Esophagus squamous epithelium (tissue), 4 donors: Measurements from ENCODE around the gene OCIAD2.

ENCODE experiments used
- POLR2A ChIP-seq, 4 donors: fragments of 450-650 bp; IDR thresholded peaks; one replicate each; pipeline ENCODE4 v1.6.1; 2017; ENCODE audit warnings: antibody characterized with exemption in 4 of 4, mild to moderate bottlenecking in 4 of 4, moderate library complexity in 3 of 4
- TF ChIP-seq, protein P1 (sequence below), 6 experiments: fragments of 450-650 bp in 4 of 6; fragments of 200-600 bp in 2 of 6; sonication (generic) in 2 of 6; IDR thresholded peaks; one replicate each; pipeline ENCODE4 v1.5.1; 2016 to 2019; ENCODE audit warnings: antibody characterized with exemption in 6 of 6, mild to moderate bottlenecking in 4 of 6, moderate library complexity in 4 of 6

DNA sequence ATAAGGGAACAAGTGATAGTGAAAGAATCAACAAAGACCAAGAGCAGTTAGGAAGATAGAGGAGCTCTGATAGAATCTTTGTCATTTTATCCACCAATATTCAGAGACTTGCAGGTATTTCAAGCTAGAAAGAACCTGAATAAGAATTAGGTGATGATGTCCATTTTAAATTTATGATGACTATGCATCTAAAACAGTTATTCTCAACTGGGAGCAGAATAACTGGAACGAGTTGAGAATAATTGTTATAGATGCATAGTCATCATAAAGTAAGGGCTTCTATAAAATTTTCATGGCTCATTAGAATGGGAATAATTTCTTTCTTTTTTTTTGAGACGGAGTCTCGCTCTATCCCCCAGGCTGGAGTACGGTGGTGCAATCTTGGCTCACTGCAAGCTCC is 69.9 kb downstream of the OCIAD2 start:
- TF ChIP-seq, protein P1, sequence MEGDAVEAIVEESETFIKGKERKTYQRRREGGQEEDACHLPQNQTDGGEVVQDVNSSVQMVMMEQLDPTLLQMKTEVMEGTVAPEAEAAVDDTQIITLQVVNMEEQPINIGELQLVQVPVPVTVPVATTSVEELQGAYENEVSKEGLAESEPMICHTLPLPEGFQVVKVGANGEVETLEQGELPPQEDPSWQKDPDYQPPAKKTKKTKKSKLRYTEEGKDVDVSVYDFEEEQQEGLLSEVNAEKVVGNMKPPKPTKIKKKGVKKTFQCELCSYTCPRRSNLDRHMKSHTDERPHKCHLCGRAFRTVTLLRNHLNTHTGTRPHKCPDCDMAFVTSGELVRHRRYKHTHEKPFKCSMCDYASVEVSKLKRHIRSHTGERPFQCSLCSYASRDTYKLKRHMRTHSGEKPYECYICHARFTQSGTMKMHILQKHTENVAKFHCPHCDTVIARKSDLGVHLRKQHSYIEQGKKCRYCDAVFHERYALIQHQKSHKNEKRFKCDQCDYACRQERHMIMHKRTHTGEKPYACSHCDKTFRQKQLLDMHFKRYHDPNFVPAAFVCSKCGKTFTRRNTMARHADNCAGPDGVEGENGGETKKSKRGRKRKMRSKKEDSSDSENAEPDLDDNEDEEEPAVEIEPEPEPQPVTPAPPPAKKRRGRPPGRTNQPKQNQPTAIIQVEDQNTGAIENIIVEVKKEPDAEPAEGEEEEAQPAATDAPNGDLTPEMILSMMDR (IDR thresholded peaks at IDR 0.05), result no peak
- no peak for TF ChIP-seq POLR2A (IDR thresholded peaks at IDR 0.05)
